OCI-LY7 (cell line): ENCODE data around the gene AXIN2. TPM values are rescaled to one million over a fixed set of nuclear protein-coding genes. Genes with fewer than 3 reads are reported as not detected.

Experiments used
- BruUV-seq: library from RNA; stranded (reverse); fragments of 400-500 nt; replicated peaks from 2 replicates; lab custom pipeline; 2021; lab: Mats Ljungman, UMichigan
- CTCF ChIA-PET: fragments of 300-600 bp; sonication (Branson Sonifier 250); formaldehyde crosslinking; loops from one replicate; lab custom pipeline; 2022; ENCODE audit warnings: antibody characterized with exemption; ENCODE audit not compliant: unreplicated experiment; lab: Charles Lee
- POLR2A ChIA-PET: fragments of 300-600 bp; sonication (Branson Sonifier 250); formaldehyde crosslinking; loops from one replicate; lab custom pipeline; 2022; ENCODE audit warnings: antibody characterized with exemption; lab: Charles Lee
- DNase-seq: peaks from one replicate; pipeline ENCODE4 v3.0.0-alpha.2; 2015; ENCODE audit warnings: low spot score
- H2AFZ ChIP-seq: fragments of 200-600 bp; sonication (generic), shearing (Covaris generic); 2 replicates; pipeline ENCODE4 v1.6.1; 2014; ENCODE audit warnings: mild to moderate bottlenecking, antibody characterized with exemption, low read length, moderate library complexity
- H3K27ac ChIP-seq: fragments of 200-600 bp; sonication (generic); 2 replicates; pipeline ENCODE4 v1.5.1; 2014; ENCODE audit warnings: mixed run types, low read depth, mild to moderate bottlenecking, moderate library complexity, low read length, inconsistent platforms; ENCODE audit not compliant: poor library complexity, severe bottlenecking
- H3K36me3 ChIP-seq: fragments of 200-600 bp; sonication (generic); 2 replicates; pipeline ENCODE4 v1.6.1; 2014; ENCODE audit warnings: mild to moderate bottlenecking, antibody characterized with exemption, low read length, moderate library complexity, mixed read lengths; ENCODE audit not compliant: insufficient read depth
- H3K4me1 ChIP-seq: fragments of 200-600 bp; sonication (generic); 2 replicates; pipeline ENCODE4 v1.5.1; 2014; ENCODE audit warnings: mild to moderate bottlenecking, low read length; ENCODE audit not compliant: insufficient read depth, poor library complexity, severe bottlenecking
- H3K4me2 ChIP-seq: fragments of 200-600 bp; sonication (generic); 2 replicates; pipeline ENCODE4 v1.6.1; 2014; ENCODE audit warnings: mild to moderate bottlenecking, low read length
- H3K4me3 ChIP-seq: fragments of 200-600 bp; sonication (generic); 2 replicates; pipeline ENCODE4 v1.5.1; 2014; ENCODE audit warnings: mild to moderate bottlenecking, low read depth, low read length; ENCODE audit not compliant: poor library complexity, severe bottlenecking
- H3K79me2 ChIP-seq: fragments of 200-600 bp; sonication (generic); 2 replicates; pipeline ENCODE4 v1.6.1; 2016; ENCODE audit warnings: low read depth, mild to moderate bottlenecking, low read length, moderate library complexity, mixed read lengths; ENCODE audit not compliant: insufficient read depth
- H3K9me2 ChIP-seq: fragments of 200-600 bp; sonication (generic); 2 replicates; pipeline ENCODE4 v1.6.1; 2016; ENCODE audit warnings: mild to moderate bottlenecking, low read length, mixed read lengths; ENCODE audit not compliant: insufficient read depth
- H3K9me3 ChIP-seq: fragments of 200-600 bp; sonication (generic); 2 replicates; pipeline ENCODE4 v1.6.1; 2014; ENCODE audit warnings: mild to moderate bottlenecking, mixed run types, low read length, mixed read lengths
- H4K20me1 ChIP-seq: fragments of 200-600 bp; sonication (generic); 2 replicates; pipeline ENCODE4 v1.6.1; 2014; ENCODE audit warnings: mild to moderate bottlenecking, antibody characterized with exemption, low read length, moderate library complexity, mixed read lengths; ENCODE audit not compliant: insufficient read depth
- CTCF ChIP-seq: fragments of 200-600 bp; sonication (generic); conservative IDR thresholded peaks from 2 replicates; pipeline ENCODE4 v1.5.1; 2014; ENCODE audit warnings: mild to moderate bottlenecking, antibody characterized with exemption, low read length, moderate library complexity, mixed read lengths
- EZH2phosphoT487 ChIP-seq: fragments of 200-600 bp; sonication (generic); IDR thresholded peaks from 2 replicates; pipeline ENCODE4 v1.6.1; 2018; ENCODE audit warnings: low read depth, borderline replicate concordance, mild to moderate bottlenecking, mixed run types, antibody characterized with exemption, low read length, moderate library complexity, mixed read lengths
- intact Hi-C: fragments of 100-400 bp; cut with micrococcal nuclease; formaldehyde crosslinking; loops from one replicate; pipeline ENCODE4 v1.10.0; 2022; ENCODE audit not compliant: unreplicated experiment
- total RNA-seq, 2 experiments: library from RNA; depleted of rRNA in 1 of 2; stranded (reverse); fragments of >200 nt in 1 of 2; shearing (Covaris generic) in 1 of 2; gene quantifications; 2 replicates each; pipeline ENCODE4 v1.2.3, GENCODE V29; 2014 to 2022

AXIN2 gene
- total RNA-seq, 2 experiments from 2014 or later, result 8.5 TPM

GRCh38 chr17:65523853-65524664, 37.4 kb downstream of the AXIN2 start:
- Histone ChIP-seq H3K79me2 (no peaks in the 10 kb centered on the region), H2AFZ (no peak overlapping the region), H3K4me2 (no peak overlapping the region), H3K4me1 (no peaks in the 10 kb centered on the region), H3K27ac (no peak overlapping the region), H3K9me2 (no peaks in the 10 kb centered on the region), H3K4me3 (no peak overlapping the region), H3K36me3 (no peaks in the 10 kb centered on the region), H4K20me1 (no peaks in the 10 kb centered on the region), H3K9me3 (no peaks in the 10 kb centered on the region)
- CTCF ChIA-PET, result no interaction called here
- BruUV-seq, result no TSS peak
- intact Hi-C loops, result no loop called here
- no peak for TF ChIP-seq EZH2phosphoT487
- TF ChIP-seq CTCF, result no peak
- no peak for DNase-seq
- POLR2A ChIA-PET, result interaction anchor here (0.6 kb wide), 2 partner anchors 10 to 33 kb away, joined by 3 read pairs; no protein-coding TSS in a partner anchor

- intact Hi-C loops, result no loop called here
- H3K4me2 ChIP-seq, result no peak overlapping the region
- H3K4me3 ChIP-seq, result no peak overlapping the region
- H3K9me3 ChIP-seq, result no peaks in the 10 kb centered on the region
- H4K20me1 ChIP-seq, result no peaks in the 10 kb centered on the region
- TF ChIP-seq CTCF (no peak), EZH2phosphoT487 (no peak)
- ChIA-PET CTCF (no interaction called here), POLR2A (interaction anchor here (0.6 kb wide), 2 partner anchors 9 to 34 kb away, joined by 3 read pairs; no protein-coding TSS in a partner anchor)
- no TSS peak for BruUV-seq
- H3K36me3 ChIP-seq, result no peaks in the 10 kb centered on the region
- no peak overlapping the region for H3K27ac ChIP-seq
- H3K9me2 ChIP-seq, result no peaks in the 10 kb centered on the region
- no peaks in the 10 kb centered on the region for H3K79me2 ChIP-seq
- DNase-seq, result no peak
- H2AFZ ChIP-seq, result no peak overlapping the region
- H3K4me1 ChIP-seq, result no peaks in the 10 kb centered on the region
These were observed 38.0 kb downstream of the AXIN2 start for GRCh38 chr17:65523411-65523810.
